Kidney (tissue), 14 donors: Measurements from ENCODE around the gene SQSTM1. TPM values are rescaled to one million over a fixed set of nuclear protein-coding genes. Genes with fewer than 3 reads are reported as not detected.

ENCODE experiments used
- DNase-seq, 5 donors: peaks; one replicate each; pipeline ENCODE4 v3.0.0-alpha.2; 2013 to 2020
- FAIRE-seq: peaks from 2 replicates; lab custom pipeline; 2012; peaks lifted over from hg19 to GRCh38; lab: Jason Lieb, UNC
- H3K27ac ChIP-seq, 2 donors: one replicate each; pipeline ENCODE4 v1.7.0; 2013; ENCODE audit warnings: low read depth in 2 of 2, low read length in 2 of 2, inconsistent platforms in 1 of 2
- H3K27me3 ChIP-seq: one replicate; pipeline ENCODE4 v1.7.1; 2013; ENCODE audit warnings: low read length, inconsistent platforms; ENCODE audit not compliant: control insufficient read depth, insufficient read depth
- H3K36me3 ChIP-seq, 3 donors: one replicate each; pipeline versions ENCODE4 v1.7.0 to v1.7.1; 2013; ENCODE audit warnings: low read length in 3 of 3, control low read depth in 1 of 3, inconsistent platforms in 1 of 3; ENCODE audit not compliant: insufficient read depth in 3 of 3, control insufficient read depth in 2 of 3
- H3K4me1 ChIP-seq, 3 donors: one replicate each; pipeline versions ENCODE4 v1.7.0 to v1.7.1; 2013; ENCODE audit warnings: low read length in 3 of 3, inconsistent platforms in 1 of 3, low read depth in 1 of 3; ENCODE audit not compliant: control insufficient read depth in 2 of 3, insufficient read depth in 2 of 3
- H3K4me3 ChIP-seq, 3 donors: one replicate each; pipeline versions ENCODE4 v1.7.0 to v1.8.1; 2013; ENCODE audit warnings: low read length in 3 of 3, control low read depth in 1 of 3, inconsistent platforms in 1 of 3
- H3K9ac ChIP-seq, 3 donors: one replicate each; pipeline versions ENCODE4 v1.7.0 to v1.7.1; 2013; ENCODE audit warnings: low read length in 3 of 3, control low read depth in 1 of 3, inconsistent platforms in 1 of 3
- H3K9me3 ChIP-seq, 3 donors: one replicate each; pipeline versions ENCODE4 v1.7.0 to v1.7.1; 2013; ENCODE audit warnings: low read length in 3 of 3, control low read depth in 1 of 3, inconsistent platforms in 1 of 3; ENCODE audit not compliant: control insufficient read depth in 2 of 3, insufficient read depth in 1 of 3
- intact Hi-C: fragments of 100-400 bp; cut with DNase I; formaldehyde crosslinking; loops from one replicate; pipeline ENCODE4 v1.11.1; 2022
- polyA plus RNA-seq: library from polyadenylated mRNA; stranded (reverse); fragments of 350-450 nt; fragmentation: Illumina TruSeq; extraction: RNeasy Lipid Tissue Mini Kit (QIAGEN cat#74804); gene quantifications from one replicate; pipeline ENCODE4 v1.2.3, GENCODE V29; 2014; ENCODE audit warnings: low read depth, low replicate concordance; ENCODE audit not compliant: insufficient read depth
- total RNA-seq: library from RNA; stranded (reverse); fragmentation: NEBNext Ultra II Directional; extraction: Animal tissue kit (Norgen Biotek cat#: 25700); gene quantifications from one replicate; pipeline ENCODE4 v1.2.1, GENCODE V29; 2021
- TF ChIP-seq, protein P1 (sequence below): IDR thresholded peaks from 3 replicates; pipeline ENCODE4 v1.5.1; 2012; ENCODE audit warnings: mild to moderate bottlenecking, moderate library complexity, borderline replicate concordance; ENCODE audit not compliant: insufficient read depth; ENCODE audit errors: extremely low read depth
- donor health status: control.
- donor health status: control.
- donor health status: control.
- donor health status: control.
- donor health status: control.
- donor health status: DM: yes; HTN: yes; CAD: no.
- donor health status: Normal renal cell carcinoma (clear cell type).

Gene SQSTM1
- total and polyA plus RNA-seq, 2 donors from 2014 or later, result 249 to 309 TPM

DNA sequence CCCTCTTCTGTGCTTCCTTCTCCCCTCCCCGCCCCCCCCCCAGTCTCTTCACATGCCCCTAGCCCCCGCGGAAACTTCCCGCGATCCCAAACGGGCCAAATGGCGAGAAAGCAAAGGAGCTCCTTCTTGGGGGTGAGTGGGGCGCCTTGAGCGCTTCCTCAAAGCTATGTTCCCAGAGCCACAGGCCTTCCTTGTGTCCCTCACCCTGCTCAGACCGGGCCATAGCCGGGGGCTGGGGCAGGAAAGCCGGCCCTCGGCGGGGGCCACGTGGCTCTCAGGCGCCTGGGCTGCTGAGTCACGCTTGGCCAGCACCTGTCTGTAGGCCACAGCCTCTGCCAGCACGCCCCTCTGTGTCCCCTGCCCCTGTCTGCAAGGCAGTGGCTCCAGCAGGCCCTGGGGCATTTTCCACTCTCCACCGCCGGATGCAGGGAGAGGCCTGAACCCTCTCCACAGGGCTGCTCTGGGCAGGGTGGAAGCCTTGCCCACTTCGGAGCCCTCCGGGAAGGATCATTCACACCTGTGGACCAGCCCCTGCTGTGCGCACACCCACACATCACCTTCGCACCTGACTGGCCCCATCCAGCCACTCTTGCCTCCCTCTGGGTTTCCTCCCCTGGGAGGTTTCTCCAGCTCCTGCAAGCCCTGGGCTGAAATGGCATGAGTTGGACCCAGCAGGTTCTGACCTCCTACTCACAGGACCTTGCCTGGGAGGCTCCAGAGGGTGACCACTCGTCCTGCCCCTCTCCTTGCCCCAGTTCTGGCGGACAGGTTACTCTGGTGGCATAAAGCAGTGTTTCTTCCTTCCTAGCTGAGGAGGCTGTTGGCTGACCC is 1.2 kb upstream of the SQSTM1 start:
- H3K4me1 ChIP-seq, result peaks cover 0 to 46% (median 38%) of the 10 kb centered on the region in 3 donors
- intact Hi-C loops, result no loop called here

DNA sequence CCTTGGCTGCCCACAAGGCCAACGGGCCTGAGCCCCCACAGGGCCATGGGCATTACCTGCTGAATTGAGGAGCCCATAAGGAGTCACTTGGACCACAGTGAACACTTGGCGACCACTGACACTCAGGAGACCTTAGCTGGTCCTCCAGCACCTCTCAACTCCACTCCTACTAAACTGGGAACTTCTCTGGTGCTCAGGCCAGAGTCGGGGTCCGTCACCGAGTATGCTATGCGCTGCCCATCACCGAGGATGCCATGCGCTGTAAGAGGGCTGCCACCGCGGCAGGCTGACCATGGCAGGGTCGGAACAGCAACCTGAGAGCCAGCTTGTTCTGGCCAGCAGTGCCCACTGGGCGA is 600 bp upstream of the SQSTM1 start:
- no peak for DNase-seq
- peak overlapping the region in 2 of 3 donors; percentile 71 to 77 for H3K4me3 ChIP-seq
- intact Hi-C loops, result no loop called here
- peak overlapping the region in 2 of 3 donors; percentile 74 to 98 for H3K9ac ChIP-seq
- no peaks in the 10 kb centered on the region for H3K27me3 ChIP-seq
- FAIRE-seq, result no peak
- H3K4me1 ChIP-seq, result peaks cover 0 to 48% (median 44%) of the 10 kb centered on the region in 3 donors
- peaks cover 3 to 18% (median 9%) of the 10 kb centered on the region in 3 donors for H3K36me3 ChIP-seq
- peak overlapping the region; percentile 99 to 100 for H3K27ac ChIP-seq
- H3K9me3 ChIP-seq, result no peaks in the 10 kb centered on the region
- TF ChIP-seq, protein P1, sequence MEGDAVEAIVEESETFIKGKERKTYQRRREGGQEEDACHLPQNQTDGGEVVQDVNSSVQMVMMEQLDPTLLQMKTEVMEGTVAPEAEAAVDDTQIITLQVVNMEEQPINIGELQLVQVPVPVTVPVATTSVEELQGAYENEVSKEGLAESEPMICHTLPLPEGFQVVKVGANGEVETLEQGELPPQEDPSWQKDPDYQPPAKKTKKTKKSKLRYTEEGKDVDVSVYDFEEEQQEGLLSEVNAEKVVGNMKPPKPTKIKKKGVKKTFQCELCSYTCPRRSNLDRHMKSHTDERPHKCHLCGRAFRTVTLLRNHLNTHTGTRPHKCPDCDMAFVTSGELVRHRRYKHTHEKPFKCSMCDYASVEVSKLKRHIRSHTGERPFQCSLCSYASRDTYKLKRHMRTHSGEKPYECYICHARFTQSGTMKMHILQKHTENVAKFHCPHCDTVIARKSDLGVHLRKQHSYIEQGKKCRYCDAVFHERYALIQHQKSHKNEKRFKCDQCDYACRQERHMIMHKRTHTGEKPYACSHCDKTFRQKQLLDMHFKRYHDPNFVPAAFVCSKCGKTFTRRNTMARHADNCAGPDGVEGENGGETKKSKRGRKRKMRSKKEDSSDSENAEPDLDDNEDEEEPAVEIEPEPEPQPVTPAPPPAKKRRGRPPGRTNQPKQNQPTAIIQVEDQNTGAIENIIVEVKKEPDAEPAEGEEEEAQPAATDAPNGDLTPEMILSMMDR, result no peak

More for the DNA sequence above, 1.2 kb upstream of the SQSTM1 start:
- peak overlapping the region in 2 of 3 donors; percentile 74 to 98 for H3K9ac ChIP-seq
- TF ChIP-seq, protein P1, result no peak
- peak; percentile 65 to 94 (median 75) for DNase-seq
- peak overlapping the region in 2 of 3 donors; percentile 71 to 77 for H3K4me3 ChIP-seq
- H3K27me3 ChIP-seq, result no peaks in the 10 kb centered on the region
- peaks cover under 1 to 12% (median 8%) of the 10 kb centered on the region in 3 donors for H3K36me3 ChIP-seq
- peak overlapping the region; percentile 99 to 100 for H3K27ac ChIP-seq
- H3K9me3 ChIP-seq, result no peaks in the 10 kb centered on the region
- no peak for FAIRE-seq

DNA sequence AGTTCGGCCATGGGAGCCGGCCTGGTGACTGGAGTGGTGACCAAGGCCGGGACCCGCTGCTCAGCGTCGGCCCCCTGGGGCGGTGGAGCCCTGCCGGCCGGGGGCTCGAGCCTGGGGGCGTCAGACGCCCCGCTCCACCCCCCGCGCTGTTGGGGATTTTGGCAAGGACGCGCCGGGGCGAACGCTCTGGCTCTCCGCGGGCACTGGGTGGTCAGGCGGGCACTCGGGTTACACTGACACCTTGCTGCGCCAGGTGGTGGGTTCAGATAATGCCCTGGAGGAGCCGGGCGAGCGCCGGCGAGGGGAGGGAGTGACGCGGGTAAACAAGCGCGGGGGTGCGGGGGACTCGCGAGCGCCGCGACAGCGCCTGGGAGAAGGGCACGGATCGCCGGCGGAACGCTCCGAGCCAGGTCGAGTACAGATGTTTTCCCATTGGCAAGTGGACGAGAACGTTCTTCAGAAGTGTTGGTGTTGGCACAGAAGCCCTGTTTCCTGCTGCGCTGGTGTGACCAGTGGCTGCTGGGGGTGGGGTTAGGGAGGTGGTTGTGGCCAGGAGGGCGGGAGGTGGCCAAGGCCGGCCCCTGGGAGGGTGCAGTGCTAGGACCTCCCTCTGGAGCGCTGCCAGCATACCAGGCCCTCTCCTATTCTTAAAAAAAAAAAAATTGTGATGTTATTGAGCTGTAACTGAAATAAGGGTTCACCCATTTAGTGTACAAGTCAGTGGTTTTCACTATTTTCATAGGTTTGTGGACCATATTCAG is 773 bp downstream of the SQSTM1 start:
- peak; percentile 17 for FAIRE-seq

More for the DNA sequence above, 773 bp downstream of the SQSTM1 start:
- Histone ChIP-seq H3K4me3 (peak overlapping the region; percentile 77 to 93 (median 84)), H3K36me3 (peaks cover 3 to 31% (median 17%) of the 10 kb centered on the region in 3 donors), H3K9ac (peak overlapping the region; percentile 85 to 99 (median 93)), H3K4me1 (peaks cover 0 to 55% (median 53%) of the 10 kb centered on the region in 3 donors), H3K9me3 (no peaks in the 10 kb centered on the region), H3K27me3 (no peaks in the 10 kb centered on the region), H3K27ac (peak overlapping the region; percentile 99 to 100)
- intact Hi-C loops, result no loop called here
- TF ChIP-seq, protein P1, result no peak
- peak; percentile 93 to 99 (median 95) for DNase-seq
